Measurements from ENCODE around the gene EEF1AKMT2. TPM values are rescaled to one million over a fixed set of nuclear protein-coding genes. Genes with fewer than 3 reads are reported as not detected.

The EEF1AKMT2 gene
- total and polyA plus RNA-seq, 10 donors: 15.3 to 27.1 (median 17.2) TPM

DNA sequence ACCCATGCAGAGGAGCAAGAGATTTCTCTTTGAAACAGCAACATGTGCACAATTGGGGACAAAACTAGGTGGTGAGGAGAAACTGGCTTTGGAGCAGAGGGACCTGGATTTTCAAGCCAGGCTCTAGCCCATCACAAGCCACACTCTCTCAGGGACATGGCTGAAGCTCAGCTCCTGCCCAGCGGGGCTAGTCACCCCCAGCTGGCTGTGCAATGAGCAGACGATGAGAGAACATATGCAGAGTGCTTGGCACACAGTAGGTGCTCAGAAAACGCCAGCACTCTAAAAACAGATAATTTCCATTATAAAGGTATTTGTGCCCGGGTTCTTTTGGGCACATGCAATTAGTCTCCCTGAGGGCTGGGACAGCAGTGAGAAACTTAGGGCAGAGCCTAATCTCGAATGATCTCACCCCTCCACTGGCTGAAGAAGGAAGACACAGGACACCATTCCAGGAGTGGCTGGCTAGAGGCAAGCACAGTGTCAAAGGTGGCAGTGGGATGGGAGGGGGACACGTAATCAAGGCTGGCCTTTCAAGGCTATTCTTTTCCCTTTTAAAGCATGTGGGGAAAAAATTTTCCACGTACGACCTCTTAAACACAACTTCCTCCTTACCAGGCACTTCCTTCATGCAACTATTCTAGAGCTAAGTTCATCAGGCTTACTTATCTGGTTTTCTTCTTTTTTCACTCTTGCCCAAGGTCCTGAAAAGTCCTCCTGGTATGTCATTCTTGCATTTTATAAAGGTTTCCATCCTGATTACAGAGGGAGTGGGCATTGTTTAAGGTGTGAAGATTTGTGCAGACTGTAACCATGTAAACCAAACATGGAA lies 62.6 kb downstream of the EEF1AKMT2 start:
- no peaks in the 10 kb centered on the region for H3K27me3 ChIP-seq (replicated peaks in 1 of 7)
- no peak for TF ChIP-seq POLR2A (IDR thresholded peaks at IDR 0.05)
- TF ChIP-seq POLR2AphosphoS5 (IDR thresholded peaks at IDR 0.05): peak in 2 of 3 donors; percentile 4 to 50
- TF ChIP-seq, protein P1, sequence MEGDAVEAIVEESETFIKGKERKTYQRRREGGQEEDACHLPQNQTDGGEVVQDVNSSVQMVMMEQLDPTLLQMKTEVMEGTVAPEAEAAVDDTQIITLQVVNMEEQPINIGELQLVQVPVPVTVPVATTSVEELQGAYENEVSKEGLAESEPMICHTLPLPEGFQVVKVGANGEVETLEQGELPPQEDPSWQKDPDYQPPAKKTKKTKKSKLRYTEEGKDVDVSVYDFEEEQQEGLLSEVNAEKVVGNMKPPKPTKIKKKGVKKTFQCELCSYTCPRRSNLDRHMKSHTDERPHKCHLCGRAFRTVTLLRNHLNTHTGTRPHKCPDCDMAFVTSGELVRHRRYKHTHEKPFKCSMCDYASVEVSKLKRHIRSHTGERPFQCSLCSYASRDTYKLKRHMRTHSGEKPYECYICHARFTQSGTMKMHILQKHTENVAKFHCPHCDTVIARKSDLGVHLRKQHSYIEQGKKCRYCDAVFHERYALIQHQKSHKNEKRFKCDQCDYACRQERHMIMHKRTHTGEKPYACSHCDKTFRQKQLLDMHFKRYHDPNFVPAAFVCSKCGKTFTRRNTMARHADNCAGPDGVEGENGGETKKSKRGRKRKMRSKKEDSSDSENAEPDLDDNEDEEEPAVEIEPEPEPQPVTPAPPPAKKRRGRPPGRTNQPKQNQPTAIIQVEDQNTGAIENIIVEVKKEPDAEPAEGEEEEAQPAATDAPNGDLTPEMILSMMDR (IDR thresholded peaks at IDR 0.05 in 8 of 11, conservative IDR thresholded peaks at IDR 0.05 in 3 of 11): no peak
- intact Hi-C loops (cut with DNase I; ENCODE audit: low total_unique reads): no loop called here
- H3K36me3 ChIP-seq: peaks cover 0 to 38% (median 0%) of the 10 kb centered on the region in 6 donors
- no peaks in the 10 kb centered on the region for H3K9me3 ChIP-seq
- H3K4me3 ChIP-seq: peak overlapping the region in 1 of 8 donors; percentile 47
- peaks cover 76 to 100% (median 99%) of the 10 kb centered on the region in 6 donors for H3K4me1 ChIP-seq
- peak overlapping the region; percentile 63 to 95 (median 86) for H3K27ac ChIP-seq
- 38 to 40% (median 39%) methylated on average over 8 of the region's 8 CpGs for WGBS, 5 donors
- peak; percentile 64 for DNase-seq

DNA sequence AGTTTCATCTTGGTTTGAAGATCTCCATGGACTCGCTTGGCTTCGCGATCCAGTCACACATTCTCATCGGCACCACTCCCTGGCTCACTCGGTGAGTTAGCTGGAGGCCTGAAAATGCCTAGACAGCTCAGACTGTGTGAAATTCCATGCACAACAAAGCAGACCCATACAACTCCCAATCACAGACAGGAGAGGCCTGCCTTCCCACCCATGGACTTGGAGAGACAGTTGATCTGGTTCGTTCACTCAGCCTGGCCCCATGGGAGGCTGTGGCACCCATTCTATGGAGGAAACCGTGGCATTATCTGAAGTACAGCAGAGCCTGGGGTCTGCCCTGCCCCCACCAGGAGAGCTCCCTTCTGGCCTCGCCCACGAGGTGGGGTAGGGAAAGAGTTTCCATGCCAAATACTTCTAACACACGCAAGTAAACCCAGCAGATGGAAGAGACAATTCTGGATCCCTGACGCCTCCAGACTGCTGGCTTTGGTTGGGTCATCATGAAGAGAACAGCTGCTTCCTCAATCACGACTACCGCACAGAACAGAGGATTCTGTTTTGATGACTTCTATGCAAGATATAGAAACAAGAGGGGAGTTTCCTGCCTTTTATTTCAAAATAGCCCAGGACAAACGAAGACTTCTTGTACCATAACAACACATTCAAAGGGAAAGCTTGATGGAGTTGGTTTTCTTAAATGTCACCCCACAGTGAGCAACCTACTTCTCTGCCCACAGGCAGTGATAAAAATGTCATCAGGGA lies 63.4 kb downstream of the EEF1AKMT2 start:
- 46 to 53% (median 50%) methylated on average over 14 of the region's 14 CpGs for WGBS, 5 donors
- intact Hi-C loops (cut with DNase I; ENCODE audit: low total_unique reads): no loop called here
- H3K27ac ChIP-seq: peak overlapping the region; percentile 63 to 95 (median 86)
- DNase-seq: peak; percentile 79
- peak overlapping the region in 1 of 8 donors; percentile 47 for H3K4me3 ChIP-seq
- TF ChIP-seq POLR2A (IDR thresholded peaks at IDR 0.05) (no peak), POLR2AphosphoS5 (IDR thresholded peaks at IDR 0.05) (peak in 2 of 3 donors; percentile 43 to 83)
- TF ChIP-seq, protein P1 (IDR thresholded peaks at IDR 0.05 in 8 of 11, conservative IDR thresholded peaks at IDR 0.05 in 3 of 11): no peak
- no peaks in the 10 kb centered on the region for H3K9me3 ChIP-seq
- H3K36me3 ChIP-seq: peaks cover 0 to 37% (median 0%) of the 10 kb centered on the region in 6 donors
- no peaks in the 10 kb centered on the region for H3K27me3 ChIP-seq (replicated peaks in 1 of 7)
- peaks cover 76 to 100% (median 99%) of the 10 kb centered on the region in 6 donors for H3K4me1 ChIP-seq

DNA sequence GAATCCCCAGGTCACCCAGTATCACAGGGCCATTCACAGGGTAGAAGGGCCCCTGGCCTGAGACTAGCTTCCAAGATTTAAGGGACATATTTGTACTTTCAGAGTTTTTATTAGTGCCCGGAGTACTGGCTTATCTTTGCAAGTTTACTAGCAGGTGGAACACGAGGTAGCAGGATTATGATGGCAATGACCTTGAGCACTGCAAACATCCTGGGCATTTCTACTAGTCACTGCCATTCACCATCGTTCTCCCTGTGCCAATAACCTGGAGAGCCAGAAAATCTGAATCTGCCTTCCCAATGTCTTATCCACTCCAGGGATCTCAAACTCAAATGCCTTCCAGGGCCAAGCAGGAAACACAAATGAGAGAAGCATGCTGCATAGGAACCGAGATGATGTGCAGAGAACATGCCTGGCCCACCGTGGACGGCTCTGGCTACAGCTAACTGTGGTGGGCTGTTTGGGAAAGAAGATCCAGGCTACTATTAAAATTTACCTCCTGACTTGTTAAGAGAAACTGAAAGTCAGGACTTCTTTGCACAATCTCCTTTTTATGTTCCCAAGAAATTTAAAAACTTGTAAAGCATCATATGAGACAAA lies 64.2 kb downstream of the EEF1AKMT2 start:
- Histone ChIP-seq H3K4me3 (no peak overlapping the region), H3K36me3 (peaks cover 0 to 29% (median 0%) of the 10 kb centered on the region in 6 donors), H3K27ac (peak overlapping the region; percentile 63 to 95 (median 86)), H3K27me3 (replicated peaks in 1 of 7) (no peaks in the 10 kb centered on the region), H3K9me3 (no peaks in the 10 kb centered on the region), H3K4me1 (peaks cover 76 to 100% (median 99%) of the 10 kb centered on the region in 6 donors)
- DNase-seq: peak; percentile 65
- WGBS, 5 donors: 79 to 85% (median 81%) methylated on average over 6 of the region's 6 CpGs
- TF ChIP-seq POLR2AphosphoS5 (IDR thresholded peaks at IDR 0.05): no peak
- no peak for TF ChIP-seq POLR2A (IDR thresholded peaks at IDR 0.05)
- TF ChIP-seq, protein P1 (IDR thresholded peaks at IDR 0.05 in 8 of 11, conservative IDR thresholded peaks at IDR 0.05 in 3 of 11): no peak
- intact Hi-C loops (cut with DNase I; ENCODE audit: low total_unique reads): no loop called here
